HG03439 (cell line): Measurements from ENCODE around the gene LAMB3.

Experiments
- ATAC-seq: cut with Tn5 transposase; IDR thresholded peaks from one replicate; pipeline ENCODE4 v1.9.1; 2021; ENCODE audit warnings: mild to moderate bottlenecking, moderate library complexity; ENCODE audit not compliant: unreplicated experiment

The LAMB3 gene

DNA sequence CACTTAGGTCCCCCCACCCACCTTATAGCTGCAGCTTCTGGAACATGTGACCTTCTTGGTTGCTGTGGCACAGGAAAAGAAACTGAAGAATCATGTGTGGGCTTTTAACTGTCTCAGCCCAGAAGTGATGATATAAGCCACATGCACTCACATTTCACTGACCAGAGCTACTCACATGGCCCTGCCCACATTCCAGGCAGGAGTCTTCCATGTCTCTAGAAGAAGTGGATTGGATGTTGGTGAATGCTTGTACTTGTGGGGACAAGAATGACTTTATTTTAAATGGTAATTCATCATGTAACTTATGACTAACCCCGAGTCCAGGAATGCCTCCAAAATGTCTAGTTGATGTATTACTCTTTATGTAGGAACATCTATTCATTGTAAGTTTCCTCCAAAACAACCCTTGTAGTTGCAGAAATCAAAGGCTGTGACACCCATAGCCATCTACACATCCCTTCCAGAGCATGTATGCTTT, 84.5 kb downstream of the LAMB3 start:
- no peak for ATAC-seq

DNA sequence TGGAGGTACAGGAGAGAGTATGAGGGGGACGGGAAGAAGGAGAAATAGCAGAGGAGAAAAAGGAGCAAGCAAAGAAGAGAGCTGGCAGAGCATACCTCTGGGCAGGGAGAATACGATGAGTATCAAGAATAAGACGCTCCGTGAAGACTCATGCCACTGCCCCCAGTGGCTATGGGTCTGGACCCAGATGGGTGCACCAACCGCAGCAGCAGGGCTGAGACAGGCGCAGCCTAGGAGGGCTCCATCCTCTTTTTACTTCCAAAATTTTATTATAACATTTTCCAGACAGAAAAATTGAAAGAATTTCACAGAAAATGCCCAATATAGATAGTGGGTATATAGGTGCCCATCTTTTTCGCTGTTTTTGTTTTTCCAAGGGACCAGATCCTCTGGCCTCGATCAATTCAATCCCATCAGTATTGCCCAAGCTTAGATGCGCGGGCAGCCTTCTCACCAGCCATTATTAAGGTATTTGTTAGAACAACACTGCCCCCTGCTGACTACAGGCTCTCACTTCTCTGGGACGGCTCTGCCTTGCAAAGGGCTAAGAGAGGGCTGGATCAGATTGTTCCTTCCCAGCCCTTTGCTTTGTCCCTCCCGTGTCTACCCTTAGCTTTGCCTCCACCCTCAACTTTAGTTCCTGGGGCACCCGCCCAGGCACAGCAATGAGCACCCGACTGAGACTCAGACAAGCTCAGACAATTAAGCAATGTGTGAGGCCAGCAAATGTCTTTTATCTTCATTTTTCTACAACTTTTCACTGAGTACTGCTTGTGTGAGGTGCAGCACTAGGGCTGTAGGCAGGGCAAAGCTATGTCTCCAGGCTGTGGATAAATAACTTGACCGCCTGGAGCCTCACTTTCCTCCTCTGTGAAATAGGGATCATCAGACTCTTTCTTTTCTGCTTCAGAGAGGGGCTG, 86.2 kb downstream of the LAMB3 start:
- ATAC-seq: peak; percentile 90
